ENCODE measurements around the gene TNFAIP8L1. TPM values are rescaled to one million over a fixed set of nuclear protein-coding genes. Genes with fewer than 3 reads are reported as not detected.

The TNFAIP8L1 gene
- total and polyA plus RNA-seq, 4 donors: 15.6 to 29.0 (median 20.1) TPM

DNA sequence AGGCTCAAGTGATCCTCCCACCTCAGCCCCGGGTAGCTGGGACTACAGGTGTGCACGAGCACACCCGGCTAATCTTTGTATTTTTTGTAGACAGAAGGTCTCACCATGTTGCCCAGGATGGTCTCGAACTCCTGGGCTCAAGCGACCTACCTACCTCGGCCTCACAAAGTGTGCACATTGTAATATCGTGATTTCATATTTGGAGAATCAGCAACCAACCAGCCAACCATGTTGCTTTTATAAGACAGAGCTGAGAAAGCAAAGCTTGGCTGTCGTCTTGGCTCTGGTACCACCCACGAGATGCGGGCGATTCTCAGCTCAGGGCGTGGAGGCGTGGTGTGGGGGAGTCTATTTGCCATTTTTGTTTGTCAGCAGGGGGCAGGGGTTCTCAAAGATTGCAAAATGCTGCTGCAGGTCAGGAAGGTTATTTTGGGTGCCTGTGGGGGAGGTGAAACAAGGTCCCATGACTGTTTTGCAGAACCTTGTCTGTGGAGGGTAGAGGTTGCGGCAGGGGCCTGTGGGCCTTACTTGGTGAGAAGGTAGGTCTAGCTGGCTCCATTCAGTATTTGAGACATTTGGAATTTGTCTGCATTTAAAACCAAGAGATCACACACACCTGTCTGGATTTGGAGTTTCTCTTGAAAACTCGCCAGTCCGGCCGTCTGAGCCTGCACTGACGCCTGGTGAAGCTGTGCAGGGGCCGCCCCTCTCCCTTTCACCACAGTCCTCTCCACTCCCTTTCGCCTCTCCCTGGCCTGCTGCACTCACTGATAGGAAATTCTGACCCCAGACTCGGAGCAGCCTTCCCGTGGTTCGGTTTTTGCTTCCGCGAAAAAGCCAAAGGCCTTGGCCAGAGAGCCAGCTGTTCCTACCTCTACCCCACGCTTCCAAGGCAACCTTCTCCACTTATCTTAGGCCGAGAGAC, 15.4 kb downstream of the TNFAIP8L1 start:
- H3K27ac ChIP-seq (ENCODE audit: low read depth in 1 of 2, low read length in 2 of 2): peak overlapping the region; percentile 75 to 88
- H3K4me3 ChIP-seq (ENCODE audit: low read depth in 1 of 3, low read length in 3 of 3): no peak overlapping the region
- peaks cover 13 to 34% (median 20%) of the 10 kb centered on the region in 4 donors for H3K36me3 ChIP-seq (ENCODE audit: control insufficient read depth in 4 of 4, insufficient read depth in 3 of 4, low read depth in 1 of 4, low read length in 3 of 4)
- H3K4me1 ChIP-seq (ENCODE audit: control insufficient read depth in 4 of 4, insufficient read depth in 4 of 4, low read length in 3 of 4): peaks cover 5 to 35% (median 28%) of the 10 kb centered on the region in 4 donors
- H3K9ac ChIP-seq (ENCODE audit: low read depth in 1 of 2, low read length in 2 of 2): peak overlapping the region in 1 of 2 donors; percentile 63
- H3K27me3 ChIP-seq (ENCODE audit: control insufficient read depth in 4 of 4, insufficient read depth in 4 of 4, low read length in 3 of 4): no peaks in the 10 kb centered on the region
- no peaks in the 10 kb centered on the region for H3K9me3 ChIP-seq (ENCODE audit: control insufficient read depth in 4 of 4, low read length in 3 of 4)
- TF ChIP-seq TAF1 (conservative IDR thresholded peaks at IDR 0.05): no peak
- TF ChIP-seq HNF4A (conservative IDR thresholded peaks at IDR 0.05): peak; percentile 79 to 86
- TF ChIP-seq JUND (IDR thresholded peaks at IDR 0.05): peak; percentile 56 to 57
- TF ChIP-seq FOXA2 (IDR thresholded peaks at IDR 0.05): peak; percentile 45
- TF ChIP-seq RAD21 (IDR thresholded peaks at IDR 0.05): peak; percentile 42 to 53
- TF ChIP-seq SP1 (IDR thresholded peaks at IDR 0.05): peak; percentile 79
- TF ChIP-seq GABPA (IDR thresholded peaks at IDR 0.05 in 1 of 2, conservative IDR thresholded peaks at IDR 0.05 in 1 of 2): peak in 1 of 2 donors; percentile 57
- TF ChIP-seq, protein P1, sequence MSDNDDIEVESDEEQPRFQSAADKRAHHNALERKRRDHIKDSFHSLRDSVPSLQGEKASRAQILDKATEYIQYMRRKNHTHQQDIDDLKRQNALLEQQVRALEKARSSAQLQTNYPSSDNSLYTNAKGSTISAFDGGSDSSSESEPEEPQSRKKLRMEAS (IDR thresholded peaks at IDR 0.05): peak; percentile 86
- TF ChIP-seq, protein P2, sequence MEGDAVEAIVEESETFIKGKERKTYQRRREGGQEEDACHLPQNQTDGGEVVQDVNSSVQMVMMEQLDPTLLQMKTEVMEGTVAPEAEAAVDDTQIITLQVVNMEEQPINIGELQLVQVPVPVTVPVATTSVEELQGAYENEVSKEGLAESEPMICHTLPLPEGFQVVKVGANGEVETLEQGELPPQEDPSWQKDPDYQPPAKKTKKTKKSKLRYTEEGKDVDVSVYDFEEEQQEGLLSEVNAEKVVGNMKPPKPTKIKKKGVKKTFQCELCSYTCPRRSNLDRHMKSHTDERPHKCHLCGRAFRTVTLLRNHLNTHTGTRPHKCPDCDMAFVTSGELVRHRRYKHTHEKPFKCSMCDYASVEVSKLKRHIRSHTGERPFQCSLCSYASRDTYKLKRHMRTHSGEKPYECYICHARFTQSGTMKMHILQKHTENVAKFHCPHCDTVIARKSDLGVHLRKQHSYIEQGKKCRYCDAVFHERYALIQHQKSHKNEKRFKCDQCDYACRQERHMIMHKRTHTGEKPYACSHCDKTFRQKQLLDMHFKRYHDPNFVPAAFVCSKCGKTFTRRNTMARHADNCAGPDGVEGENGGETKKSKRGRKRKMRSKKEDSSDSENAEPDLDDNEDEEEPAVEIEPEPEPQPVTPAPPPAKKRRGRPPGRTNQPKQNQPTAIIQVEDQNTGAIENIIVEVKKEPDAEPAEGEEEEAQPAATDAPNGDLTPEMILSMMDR (IDR thresholded peaks at IDR 0.05; ENCODE audit: low read depth, low read length, missing input control): no peak
- TF ChIP-seq, protein P3, sequence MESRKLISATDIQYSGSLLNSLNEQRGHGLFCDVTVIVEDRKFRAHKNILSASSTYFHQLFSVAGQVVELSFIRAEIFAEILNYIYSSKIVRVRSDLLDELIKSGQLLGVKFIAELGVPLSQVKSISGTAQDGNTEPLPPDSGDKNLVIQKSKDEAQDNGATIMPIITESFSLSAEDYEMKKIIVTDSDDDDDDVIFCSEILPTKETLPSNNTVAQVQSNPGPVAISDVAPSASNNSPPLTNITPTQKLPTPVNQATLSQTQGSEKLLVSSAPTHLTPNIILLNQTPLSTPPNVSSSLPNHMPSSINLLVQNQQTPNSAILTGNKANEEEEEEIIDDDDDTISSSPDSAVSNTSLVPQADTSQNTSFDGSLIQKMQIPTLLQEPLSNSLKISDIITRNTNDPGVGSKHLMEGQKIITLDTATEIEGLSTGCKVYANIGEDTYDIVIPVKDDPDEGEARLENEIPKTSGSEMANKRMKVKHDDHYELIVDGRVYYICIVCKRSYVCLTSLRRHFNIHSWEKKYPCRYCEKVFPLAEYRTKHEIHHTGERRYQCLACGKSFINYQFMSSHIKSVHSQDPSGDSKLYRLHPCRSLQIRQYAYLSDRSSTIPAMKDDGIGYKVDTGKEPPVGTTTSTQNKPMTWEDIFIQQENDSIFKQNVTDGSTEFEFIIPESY (IDR thresholded peaks at IDR 0.05): no peak
- TF ChIP-seq EGR1 (IDR thresholded peaks at IDR 0.05; ENCODE audit: low read depth in 2 of 2): peak; percentile 50 to 86
- TF ChIP-seq RXRA (IDR thresholded peaks at IDR 0.05): peak; percentile 92 to 96
- TF ChIP-seq, protein P4, sequence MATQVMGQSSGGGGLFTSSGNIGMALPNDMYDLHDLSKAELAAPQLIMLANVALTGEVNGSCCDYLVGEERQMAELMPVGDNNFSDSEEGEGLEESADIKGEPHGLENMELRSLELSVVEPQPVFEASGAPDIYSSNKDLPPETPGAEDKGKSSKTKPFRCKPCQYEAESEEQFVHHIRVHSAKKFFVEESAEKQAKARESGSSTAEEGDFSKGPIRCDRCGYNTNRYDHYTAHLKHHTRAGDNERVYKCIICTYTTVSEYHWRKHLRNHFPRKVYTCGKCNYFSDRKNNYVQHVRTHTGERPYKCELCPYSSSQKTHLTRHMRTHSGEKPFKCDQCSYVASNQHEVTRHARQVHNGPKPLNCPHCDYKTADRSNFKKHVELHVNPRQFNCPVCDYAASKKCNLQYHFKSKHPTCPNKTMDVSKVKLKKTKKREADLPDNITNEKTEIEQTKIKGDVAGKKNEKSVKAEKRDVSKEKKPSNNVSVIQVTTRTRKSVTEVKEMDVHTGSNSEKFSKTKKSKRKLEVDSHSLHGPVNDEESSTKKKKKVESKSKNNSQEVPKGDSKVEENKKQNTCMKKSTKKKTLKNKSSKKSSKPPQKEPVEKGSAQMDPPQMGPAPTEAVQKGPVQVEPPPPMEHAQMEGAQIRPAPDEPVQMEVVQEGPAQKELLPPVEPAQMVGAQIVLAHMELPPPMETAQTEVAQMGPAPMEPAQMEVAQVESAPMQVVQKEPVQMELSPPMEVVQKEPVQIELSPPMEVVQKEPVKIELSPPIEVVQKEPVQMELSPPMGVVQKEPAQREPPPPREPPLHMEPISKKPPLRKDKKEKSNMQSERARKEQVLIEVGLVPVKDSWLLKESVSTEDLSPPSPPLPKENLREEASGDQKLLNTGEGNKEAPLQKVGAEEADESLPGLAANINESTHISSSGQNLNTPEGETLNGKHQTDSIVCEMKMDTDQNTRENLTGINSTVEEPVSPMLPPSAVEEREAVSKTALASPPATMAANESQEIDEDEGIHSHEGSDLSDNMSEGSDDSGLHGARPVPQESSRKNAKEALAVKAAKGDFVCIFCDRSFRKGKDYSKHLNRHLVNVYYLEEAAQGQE (IDR thresholded peaks at IDR 0.05): peak; percentile 43
- TF ChIP-seq HNF4G (IDR thresholded peaks at IDR 0.05): peak; percentile 24
- TF ChIP-seq FOXA1 (IDR thresholded peaks at IDR 0.05): peak; percentile 45
- peak; percentile 95 for TF ChIP-seq NR2F2 (IDR thresholded peaks at IDR 0.05)
- peak; percentile 93 for TF ChIP-seq YY1 (IDR thresholded peaks at IDR 0.05)
- TF ChIP-seq, protein P5, sequence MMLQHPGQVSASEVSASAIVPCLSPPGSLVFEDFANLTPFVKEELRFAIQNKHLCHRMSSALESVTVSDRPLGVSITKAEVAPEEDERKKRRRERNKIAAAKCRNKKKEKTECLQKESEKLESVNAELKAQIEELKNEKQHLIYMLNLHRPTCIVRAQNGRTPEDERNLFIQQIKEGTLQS (IDR thresholded peaks at IDR 0.05): no peak
- DNase-seq (ENCODE audit: low spot score): peak; percentile 68
- 42% methylated on average over 27 of the region's 27 CpGs for WGBS

Measured in liver (tissue), 9 donors.